Chondrocyte (in vitro differentiated cells): ENCODE data around the gene OSBP. TPM values are rescaled to one million over a fixed set of nuclear protein-coding genes. Genes with fewer than 3 reads are reported as not detected.

Experiments
- DNase-seq: peaks from one replicate; pipeline ENCODE4 v3.0.0; 2021; ENCODE audit warnings: mixed read lengths, low spot score
- H3K27ac Mint-ChIP-seq: one replicate; pipeline ENCODE4 v1.8.0; 2021; ENCODE audit warnings: mild to moderate bottlenecking, moderate library complexity, mixed read lengths; ENCODE audit not compliant: unreplicated experiment
- H3K27me3 Mint-ChIP-seq: 2 replicates; pipeline ENCODE4 v1.8.0; 2021; ENCODE audit warnings: low read depth, mixed read lengths
- H3K36me3 Mint-ChIP-seq: 2 replicates; pipeline ENCODE4 v1.8.0; 2021; ENCODE audit warnings: low read depth, mixed read lengths
- H3K4me1 Mint-ChIP-seq: 2 replicates; pipeline ENCODE4 v1.8.0; 2021; ENCODE audit warnings: low read depth, mild to moderate bottlenecking, mixed read lengths
- H3K4me3 Mint-ChIP-seq: one replicate; pipeline ENCODE4 v1.8.0; 2021; ENCODE audit warnings: mild to moderate bottlenecking, moderate library complexity, mixed read lengths; ENCODE audit not compliant: unreplicated experiment
- H3K9me3 Mint-ChIP-seq: 2 replicates; pipeline ENCODE4 v1.8.0; 2021; ENCODE audit warnings: low read depth, mixed read lengths
- total RNA-seq: library from RNA; stranded (reverse); gene quantifications from 3 replicates; pipeline ENCODE4 v1.2.1, GENCODE V29; 2021
- TF ChIP-seq, protein P1 (sequence below): fragments of 200-600 bp; sonication (generic); IDR thresholded peaks from 2 replicates; pipeline ENCODE4 v1.5.0; 2021; ENCODE audit warnings: antibody characterized with exemption, mild to moderate bottlenecking, moderate library complexity

OSBP gene
- total RNA-seq, 1 donor from 2014 or later = 47.3 TPM

GRCh38 chr11:59575505-59575904 is 40.1 kb downstream of the OSBP start:
- H3K27ac Mint-ChIP-seq = no peak overlapping the region
- TF ChIP-seq, protein P1, sequence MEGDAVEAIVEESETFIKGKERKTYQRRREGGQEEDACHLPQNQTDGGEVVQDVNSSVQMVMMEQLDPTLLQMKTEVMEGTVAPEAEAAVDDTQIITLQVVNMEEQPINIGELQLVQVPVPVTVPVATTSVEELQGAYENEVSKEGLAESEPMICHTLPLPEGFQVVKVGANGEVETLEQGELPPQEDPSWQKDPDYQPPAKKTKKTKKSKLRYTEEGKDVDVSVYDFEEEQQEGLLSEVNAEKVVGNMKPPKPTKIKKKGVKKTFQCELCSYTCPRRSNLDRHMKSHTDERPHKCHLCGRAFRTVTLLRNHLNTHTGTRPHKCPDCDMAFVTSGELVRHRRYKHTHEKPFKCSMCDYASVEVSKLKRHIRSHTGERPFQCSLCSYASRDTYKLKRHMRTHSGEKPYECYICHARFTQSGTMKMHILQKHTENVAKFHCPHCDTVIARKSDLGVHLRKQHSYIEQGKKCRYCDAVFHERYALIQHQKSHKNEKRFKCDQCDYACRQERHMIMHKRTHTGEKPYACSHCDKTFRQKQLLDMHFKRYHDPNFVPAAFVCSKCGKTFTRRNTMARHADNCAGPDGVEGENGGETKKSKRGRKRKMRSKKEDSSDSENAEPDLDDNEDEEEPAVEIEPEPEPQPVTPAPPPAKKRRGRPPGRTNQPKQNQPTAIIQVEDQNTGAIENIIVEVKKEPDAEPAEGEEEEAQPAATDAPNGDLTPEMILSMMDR = no peak
- no peak for DNase-seq
- H3K36me3 Mint-ChIP-seq = peaks cover 42% of the 10 kb centered on the region
- no peaks in the 10 kb centered on the region for H3K9me3 Mint-ChIP-seq
- peaks cover 13% of the 10 kb centered on the region for H3K4me1 Mint-ChIP-seq
- no peaks in the 10 kb centered on the region for H3K27me3 Mint-ChIP-seq
- no peak overlapping the region for H3K4me3 Mint-ChIP-seq

GRCh38 chr11:59574932-59575502 is 40.6 kb downstream of the OSBP start:
- H3K27ac Mint-ChIP-seq = no peak overlapping the region
- peaks cover 37% of the 10 kb centered on the region for H3K36me3 Mint-ChIP-seq

DNA sequence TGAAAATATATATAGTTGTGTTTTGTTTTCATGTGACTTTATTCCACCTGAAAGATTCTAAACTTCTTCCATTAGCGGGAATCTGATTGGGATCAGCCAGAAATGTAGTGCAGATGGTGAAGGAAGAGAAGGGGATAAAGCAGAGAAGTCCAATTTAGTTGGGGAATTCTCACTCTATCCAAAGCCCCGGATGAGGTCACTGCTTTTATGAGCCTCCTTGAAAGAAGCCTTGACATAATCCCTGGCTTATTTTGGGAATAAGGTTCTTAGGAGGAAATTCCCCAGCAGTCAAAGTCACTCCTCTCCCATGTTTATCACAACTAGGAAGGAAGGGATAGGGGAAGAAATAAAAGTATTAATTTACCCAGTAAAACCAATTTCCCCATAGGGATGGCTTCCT is 41.1 kb downstream of the OSBP start:
- Mint-ChIP-seq H3K4me1 (peaks cover 13% of the 10 kb centered on the region), H3K27me3 (no peaks in the 10 kb centered on the region), H3K36me3 (peaks cover 33% of the 10 kb centered on the region), H3K27ac (no peak overlapping the region), H3K9me3 (no peaks in the 10 kb centered on the region), H3K4me3 (no peak overlapping the region)
- TF ChIP-seq, protein P1 = no peak
- no peak for DNase-seq

More at GRCh38 chr11:59574932-59575502, 40.6 kb downstream of the OSBP start:
- no peak overlapping the region for H3K4me3 Mint-ChIP-seq
- no peaks in the 10 kb centered on the region for H3K9me3 Mint-ChIP-seq
- H3K4me1 Mint-ChIP-seq = peaks cover 13% of the 10 kb centered on the region
- no peaks in the 10 kb centered on the region for H3K27me3 Mint-ChIP-seq
- DNase-seq = no peak
- TF ChIP-seq, protein P1 = no peak

DNA sequence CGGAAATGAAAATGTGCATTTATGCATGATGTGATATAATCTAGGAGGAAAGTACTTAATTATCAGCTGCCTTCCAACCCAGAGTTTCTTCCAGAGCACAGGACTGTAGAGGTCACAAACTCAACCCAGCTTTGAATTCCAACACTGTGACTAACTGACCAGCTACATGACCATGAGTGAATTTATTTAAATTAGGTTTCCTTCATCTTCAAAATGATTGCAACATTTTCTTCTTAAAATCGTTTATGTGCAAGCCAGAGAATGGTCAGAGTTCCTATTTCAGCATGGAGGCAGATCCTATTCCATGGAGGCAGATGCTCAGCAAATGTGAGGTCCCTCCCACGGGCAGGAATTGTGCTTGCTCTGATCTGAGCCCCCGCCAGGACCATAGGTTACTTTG is 42.4 kb downstream of the OSBP start:
- no peak for DNase-seq
- peaks cover 25% of the 10 kb centered on the region for H3K36me3 Mint-ChIP-seq
- no peak overlapping the region for H3K4me3 Mint-ChIP-seq
- peak overlapping the region; percentile 70 for H3K27ac Mint-ChIP-seq
- TF ChIP-seq, protein P1 = no peak
- no peaks in the 10 kb centered on the region for H3K27me3 Mint-ChIP-seq
- peaks cover 13% of the 10 kb centered on the region for H3K4me1 Mint-ChIP-seq
- H3K9me3 Mint-ChIP-seq = no peaks in the 10 kb centered on the region

- no peak overlapping the region for H3K4me3 Mint-ChIP-seq
- no peaks in the 10 kb centered on the region for H3K27me3 Mint-ChIP-seq
- H3K4me1 Mint-ChIP-seq = peaks cover 13% of the 10 kb centered on the region
- TF ChIP-seq, protein P1 = no peak
- no peaks in the 10 kb centered on the region for H3K9me3 Mint-ChIP-seq
- no peak for DNase-seq
- peaks cover 18% of the 10 kb centered on the region for H3K36me3 Mint-ChIP-seq
- H3K27ac Mint-ChIP-seq = no peak overlapping the region
These were observed 43.5 kb downstream of the OSBP start for GRCh38 chr11:59572091-59572490.
